ENCODE results near the gene EMCN.

GRCh38 chr4:100429616-100430015 lies 88.2 kb downstream of the EMCN start:
- no peak for TF ChIP-seq POLR2A (IDR thresholded peaks at IDR 0.05)
- TF ChIP-seq EP300 (IDR thresholded peaks at IDR 0.05) = no peak

All from tibial nerve (tissue), 3 donors.